Measurements from ENCODE around the gene NUDT16L1. TPM values are rescaled to one million over a fixed set of nuclear protein-coding genes. Genes with fewer than 3 reads are reported as not detected.

Gene NUDT16L1
- total and polyA plus RNA-seq, 2 of the 4 experiments (the other 2 are of a cell fraction) = 22.9 to 44.3 TPM

DNA sequence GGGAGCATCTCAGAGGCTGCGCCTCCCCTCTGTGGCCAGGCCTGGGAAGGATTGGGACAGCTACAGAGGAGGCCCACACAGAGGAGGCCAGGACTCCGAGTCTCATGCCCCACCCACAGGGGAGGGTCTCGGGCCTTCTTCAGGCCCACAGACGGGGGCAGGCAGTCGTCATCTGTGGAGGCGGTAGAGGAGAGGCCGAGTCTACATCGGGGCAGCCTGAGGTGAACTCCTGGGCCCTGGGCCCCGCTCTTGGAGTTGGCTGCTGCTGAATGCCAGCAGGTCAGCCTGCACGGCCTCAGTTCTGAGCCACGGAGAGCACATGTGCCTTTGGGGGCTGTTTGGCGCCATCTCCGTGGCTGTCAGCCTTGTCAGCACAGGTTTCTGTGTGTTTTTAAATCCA lies 8.1 kb upstream of the NUDT16L1 start:
- dilution Hi-C loops (cut with HindIII; ENCODE audit: low sequenced_read_pairs, unreplicated experiment) = no loop called here
- Histone ChIP-seq H3K4me1 (ENCODE audit: control insufficient read depth, insufficient read depth, low read length) (no peaks in the 10 kb centered on the region), H3K36me3 (ENCODE audit: control insufficient read depth, insufficient read depth, low read length) (peaks cover 64% of the 10 kb centered on the region), H2BK120ac (ENCODE audit: low read depth, low read length) (no peak overlapping the region), H3K4me3 (ENCODE audit: insufficient read depth, low read depth, low read length) (no peak overlapping the region), H3K14ac (replicated peaks; ENCODE audit: low read depth, low read length) (no peak overlapping the region), H2BK15ac (ENCODE audit: low read depth, low read length) (no peak overlapping the region), H3K4me2 (ENCODE audit: low read depth, low read length) (no peak overlapping the region), H4K8ac (ENCODE audit: low read depth in 2 of 2, low read length in 2 of 2) (no peak overlapping the region), H3K9ac (ENCODE audit: low read depth, low read length) (no peak overlapping the region), H3K27ac (ENCODE audit: insufficient read depth, low read length) (no peak overlapping the region), H2AFZ (replicated peaks; ENCODE audit: low read length, poor library complexity) (no peak overlapping the region), H3K27me3 (ENCODE audit: control insufficient read depth, insufficient read depth, low read length) (no peaks in the 10 kb centered on the region), H2AK9ac (replicated peaks; ENCODE audit: low read depth, low read length, poor library complexity) (no peak overlapping the region), H3K9me3 (ENCODE audit: control insufficient read depth, insufficient read depth, low read length) (no peaks in the 10 kb centered on the region), H2BK20ac (ENCODE audit: low read depth, low read length) (no peak overlapping the region), H2BK5ac (ENCODE audit: low read depth, low read length, poor library complexity, severe bottlenecking) (no peak overlapping the region), H3K23ac (ENCODE audit: low read depth, low read length) (no peak overlapping the region), H4K5ac (ENCODE audit: low read depth, low read length) (no peak overlapping the region), H3K56ac (ENCODE audit: extremely low read depth, insufficient read depth, low read length) (no peak overlapping the region), H4K91ac (ENCODE audit: insufficient read depth, low read depth, low read length) (no peak overlapping the region), H3K9me1 (ENCODE audit: insufficient read depth, low read length) (no peaks in the 10 kb centered on the region), H3K79me1 (ENCODE audit: low read depth in 1 of 2, low read length in 2 of 2) (0 out of 4 replicates have a peak, but pooled peaks cover 0 to 2% of the 10 kb centered on the region in 2 experiments), H3K4ac (ENCODE audit: low read depth, low read length) (no peak overlapping the region), H3K18ac (ENCODE audit: low read depth, low read length) (no peak overlapping the region), H2AK5ac (ENCODE audit: low read depth, low read length) (no peak overlapping the region), H4K20me1 (ENCODE audit: insufficient read depth, low read length) (no peaks in the 10 kb centered on the region; the same call in 1 of the 2 replicates)
- no peak for ATAC-seq (ENCODE audit: low read depth)
- intact Hi-C loops (cut with micrococcal nuclease) = no loop called here
- in situ Hi-C loops (cut with MboI; ENCODE audit: low sequenced_read_pairs) = no loop called here
- BruUV-seq (replicated peaks) = no TSS peak
- ChIA-PET POLR2A (ENCODE audit: unreplicated experiment) (no interaction called here), CTCF (no interaction called here)
- no peak for TF ChIP-seq BHLHE40 (IDR thresholded peaks at IDR 0.05; ENCODE audit: low read depth, low read length)
- no peak for TF ChIP-seq NFE2L2 (IDR thresholded peaks at IDR 0.05; ENCODE audit: low read depth, low read length)
- no peak for TF ChIP-seq MAFK (IDR thresholded peaks at IDR 0.05; ENCODE audit: low read depth, low read length)
- TF ChIP-seq CHD1 (IDR thresholded peaks at IDR 0.05; ENCODE audit: low read depth, low read length) = no peak
- no peak for TF ChIP-seq POLR2A (IDR thresholded peaks at IDR 0.05; ENCODE audit: low read depth, low read length)
- TF ChIP-seq, protein P1, sequence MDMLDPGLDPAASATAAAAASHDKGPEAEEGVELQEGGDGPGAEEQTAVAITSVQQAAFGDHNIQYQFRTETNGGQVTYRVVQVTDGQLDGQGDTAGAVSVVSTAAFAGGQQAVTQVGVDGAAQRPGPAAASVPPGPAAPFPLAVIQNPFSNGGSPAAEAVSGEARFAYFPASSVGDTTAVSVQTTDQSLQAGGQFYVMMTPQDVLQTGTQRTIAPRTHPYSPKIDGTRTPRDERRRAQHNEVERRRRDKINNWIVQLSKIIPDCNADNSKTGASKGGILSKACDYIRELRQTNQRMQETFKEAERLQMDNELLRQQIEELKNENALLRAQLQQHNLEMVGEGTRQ (IDR thresholded peaks at IDR 0.05; ENCODE audit: low read depth, low read length) = no peak
- TF ChIP-seq RCOR1 (IDR thresholded peaks at IDR 0.05; ENCODE audit: insufficient replicate concordance, low read length) = no peak
- no peak for TF ChIP-seq RAD21 (IDR thresholded peaks at IDR 0.05; ENCODE audit: low read length)
- no peak for TF ChIP-seq FOS (IDR thresholded peaks at IDR 0.05; ENCODE audit: low read depth, low read length)
- TF ChIP-seq, protein P2, sequence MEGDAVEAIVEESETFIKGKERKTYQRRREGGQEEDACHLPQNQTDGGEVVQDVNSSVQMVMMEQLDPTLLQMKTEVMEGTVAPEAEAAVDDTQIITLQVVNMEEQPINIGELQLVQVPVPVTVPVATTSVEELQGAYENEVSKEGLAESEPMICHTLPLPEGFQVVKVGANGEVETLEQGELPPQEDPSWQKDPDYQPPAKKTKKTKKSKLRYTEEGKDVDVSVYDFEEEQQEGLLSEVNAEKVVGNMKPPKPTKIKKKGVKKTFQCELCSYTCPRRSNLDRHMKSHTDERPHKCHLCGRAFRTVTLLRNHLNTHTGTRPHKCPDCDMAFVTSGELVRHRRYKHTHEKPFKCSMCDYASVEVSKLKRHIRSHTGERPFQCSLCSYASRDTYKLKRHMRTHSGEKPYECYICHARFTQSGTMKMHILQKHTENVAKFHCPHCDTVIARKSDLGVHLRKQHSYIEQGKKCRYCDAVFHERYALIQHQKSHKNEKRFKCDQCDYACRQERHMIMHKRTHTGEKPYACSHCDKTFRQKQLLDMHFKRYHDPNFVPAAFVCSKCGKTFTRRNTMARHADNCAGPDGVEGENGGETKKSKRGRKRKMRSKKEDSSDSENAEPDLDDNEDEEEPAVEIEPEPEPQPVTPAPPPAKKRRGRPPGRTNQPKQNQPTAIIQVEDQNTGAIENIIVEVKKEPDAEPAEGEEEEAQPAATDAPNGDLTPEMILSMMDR (conservative IDR thresholded peaks at IDR 0.05; ENCODE audit: low read depth, low read length) = no peak
- TF ChIP-seq MXI1 (IDR thresholded peaks at IDR 0.05; ENCODE audit: borderline replicate concordance, low read depth, low read length) = no peak
- TF ChIP-seq CEBPB (IDR thresholded peaks at IDR 0.05; ENCODE audit: low read depth, low read length) = no peak
- TF ChIP-seq RFX5 (IDR thresholded peaks at IDR 0.05; ENCODE audit: low read depth, low read length) = no peak
- TF ChIP-seq MAZ (IDR thresholded peaks at IDR 0.05; ENCODE audit: borderline replicate concordance, low read depth, low read length) = no peak
- TF ChIP-seq, protein P3, sequence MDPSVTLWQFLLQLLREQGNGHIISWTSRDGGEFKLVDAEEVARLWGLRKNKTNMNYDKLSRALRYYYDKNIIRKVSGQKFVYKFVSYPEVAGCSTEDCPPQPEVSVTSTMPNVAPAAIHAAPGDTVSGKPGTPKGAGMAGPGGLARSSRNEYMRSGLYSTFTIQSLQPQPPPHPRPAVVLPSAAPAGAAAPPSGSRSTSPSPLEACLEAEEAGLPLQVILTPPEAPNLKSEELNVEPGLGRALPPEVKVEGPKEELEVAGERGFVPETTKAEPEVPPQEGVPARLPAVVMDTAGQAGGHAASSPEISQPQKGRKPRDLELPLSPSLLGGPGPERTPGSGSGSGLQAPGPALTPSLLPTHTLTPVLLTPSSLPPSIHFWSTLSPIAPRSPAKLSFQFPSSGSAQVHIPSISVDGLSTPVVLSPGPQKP (IDR thresholded peaks at IDR 0.05; ENCODE audit: borderline replicate concordance, low read depth, low read length) = no peak
- TF ChIP-seq SMC3 (IDR thresholded peaks at IDR 0.05; ENCODE audit: low read depth, low read length) = no peak
- WGBS, 2 experiments (ENCODE audit: extremely low coverage in 2 of 2, insufficient read length in 1 of 2) = 82% methylated on average over 9 of the region's 13 CpGs; no CpG with 5 or more reads in 1 of the 2 experiments
- no peak for DNase-seq
